BJ (cell line): ENCODE results near the gene C1GALT1. TPM values are rescaled to one million over a fixed set of nuclear protein-coding genes. Genes with fewer than 3 reads are reported as not detected.
"Not testable (repeated sequence)": the region's sequence is repeated elsewhere in the genome, so short reads cannot be mapped to it uniquely, and the experiment has no call there.

Source experiments
- CTCF ChIA-PET: fragments of 350-600 bp; formaldehyde crosslinking; extraction: SDS; loops from one replicate; lab custom pipeline; 2021; ENCODE audit warnings: antibody characterized with exemption, inconsistent platforms; lab: Yijun Ruan, JAX
- POLR2A ChIA-PET: fragments of 300-600 bp; sonication (Branson Sonifier 250); formaldehyde crosslinking; extraction: SDS; loops from one replicate; lab custom pipeline; 2021; ENCODE audit warnings: antibody characterized with exemption; lab: Charles Lee
- DNase-seq: peaks from one replicate; pipeline ENCODE4 v3.0.0-alpha.2; 2011; ENCODE audit warnings: low read depth
- H3K27me3 ChIP-seq: 2 replicates; pipeline ENCODE4 v1.6.0; 2011; ENCODE audit warnings: low read length; ENCODE audit not compliant: control insufficient read depth, insufficient read depth
- H3K36me3 ChIP-seq: 2 replicates; pipeline ENCODE4 v1.5.1; 2011; ENCODE audit warnings: low read length; ENCODE audit not compliant: control insufficient read depth, insufficient read depth
- H3K4me3 ChIP-seq: 2 replicates; pipeline ENCODE4 v1.5.1; 2011; ENCODE audit warnings: low read depth, mild to moderate bottlenecking, control low read depth, low read length
- polyA plus RNA-seq: library from polyadenylated mRNA; depleted of rRNA; stranded (reverse); fragments of >200 nt; gene quantifications from 2 replicates; pipeline ENCODE4 v1.2.3, GENCODE V29; 2011
- TF ChIP-seq, protein P1 (sequence below): IDR thresholded peaks from 2 replicates; pipeline ENCODE4 v1.5.1; 2011; ENCODE audit warnings: low read depth, mild to moderate bottlenecking, control low read depth, inconsistent platforms, low read length, moderate library complexity; ENCODE audit not compliant: insufficient read depth

C1GALT1 gene
- polyA plus RNA-seq, 1 experiment = 7.9 TPM

DNA sequence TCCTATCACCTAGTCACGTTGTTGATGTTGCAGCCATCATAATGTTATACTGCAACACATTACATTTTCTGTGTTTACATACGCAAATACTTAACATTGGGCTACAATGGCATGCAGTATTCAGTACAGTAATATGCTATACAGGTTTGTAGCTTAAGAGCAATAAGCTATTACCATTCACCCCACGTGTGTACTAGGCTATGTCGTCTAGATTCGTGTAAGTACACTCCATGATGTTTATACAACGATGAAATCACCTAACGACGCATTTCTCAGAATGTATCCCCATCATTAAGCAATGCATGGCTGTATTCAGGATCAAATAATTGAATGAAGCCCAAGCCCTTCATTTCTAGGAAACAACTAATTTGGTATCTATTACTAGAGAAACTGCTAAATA is 43.4 kb upstream of the C1GALT1 start:
- TF ChIP-seq, protein P1, sequence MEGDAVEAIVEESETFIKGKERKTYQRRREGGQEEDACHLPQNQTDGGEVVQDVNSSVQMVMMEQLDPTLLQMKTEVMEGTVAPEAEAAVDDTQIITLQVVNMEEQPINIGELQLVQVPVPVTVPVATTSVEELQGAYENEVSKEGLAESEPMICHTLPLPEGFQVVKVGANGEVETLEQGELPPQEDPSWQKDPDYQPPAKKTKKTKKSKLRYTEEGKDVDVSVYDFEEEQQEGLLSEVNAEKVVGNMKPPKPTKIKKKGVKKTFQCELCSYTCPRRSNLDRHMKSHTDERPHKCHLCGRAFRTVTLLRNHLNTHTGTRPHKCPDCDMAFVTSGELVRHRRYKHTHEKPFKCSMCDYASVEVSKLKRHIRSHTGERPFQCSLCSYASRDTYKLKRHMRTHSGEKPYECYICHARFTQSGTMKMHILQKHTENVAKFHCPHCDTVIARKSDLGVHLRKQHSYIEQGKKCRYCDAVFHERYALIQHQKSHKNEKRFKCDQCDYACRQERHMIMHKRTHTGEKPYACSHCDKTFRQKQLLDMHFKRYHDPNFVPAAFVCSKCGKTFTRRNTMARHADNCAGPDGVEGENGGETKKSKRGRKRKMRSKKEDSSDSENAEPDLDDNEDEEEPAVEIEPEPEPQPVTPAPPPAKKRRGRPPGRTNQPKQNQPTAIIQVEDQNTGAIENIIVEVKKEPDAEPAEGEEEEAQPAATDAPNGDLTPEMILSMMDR = no peak
- no peak overlapping the region for H3K4me3 ChIP-seq
- ChIA-PET CTCF (no interaction called here), POLR2A (no interaction called here)
- H3K36me3 ChIP-seq = no peaks in the 10 kb centered on the region
- H3K27me3 ChIP-seq = no peaks in the 10 kb centered on the region
- DNase-seq = no peak

DNA sequence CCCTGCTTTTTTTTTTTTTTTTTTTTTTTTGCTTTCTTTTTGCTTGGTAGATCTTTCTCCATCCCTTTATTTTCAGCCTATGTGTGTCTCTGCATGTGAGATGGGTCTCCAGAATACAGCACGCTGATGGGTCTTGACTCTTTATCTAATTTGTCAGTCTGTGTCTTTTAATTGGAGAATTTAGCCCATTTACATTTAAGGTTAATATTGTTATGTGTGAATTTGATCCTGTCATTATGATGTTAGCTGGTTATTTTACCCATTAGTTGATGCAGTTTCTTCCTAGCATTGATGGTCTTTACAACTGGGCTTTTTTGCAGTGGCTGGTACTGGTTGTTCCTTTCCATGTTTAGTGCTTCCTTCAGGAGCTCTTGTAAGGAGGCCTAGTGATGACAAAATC is 38.9 kb upstream of the C1GALT1 start:
- CTCF ChIA-PET, DNase-seq, H3K4me3 ChIP-seq, POLR2A ChIA-PET, H3K27me3 ChIP-seq, H3K36me3 ChIP-seq: not testable (repeated sequence)

DNA sequence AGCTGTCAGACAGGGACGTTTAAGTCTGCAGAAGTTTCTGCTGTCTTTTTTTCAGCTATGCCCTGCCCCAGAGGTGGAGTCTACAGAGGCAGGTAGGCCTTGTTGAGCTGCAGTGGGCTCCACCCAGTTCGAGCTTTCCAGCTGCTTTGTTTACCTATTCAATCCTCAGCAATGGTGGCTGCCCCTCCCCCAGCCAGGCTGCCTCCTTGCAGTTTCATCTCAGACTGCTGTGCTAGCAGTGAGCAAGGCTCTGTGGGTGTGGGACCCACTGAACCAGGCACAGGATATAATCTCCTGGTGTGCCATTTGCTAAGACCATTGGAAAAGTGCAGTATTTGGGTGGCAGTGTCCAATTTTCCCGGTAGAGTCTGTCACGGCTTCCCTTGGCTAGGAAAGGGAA is 37.2 kb upstream of the C1GALT1 start:
- H3K36me3 ChIP-seq, DNase-seq, CTCF ChIA-PET, H3K4me3 ChIP-seq, H3K27me3 ChIP-seq: not testable (repeated sequence)
- POLR2A ChIA-PET = interaction anchor here (0.9 kb wide), 1 partner anchor 46 kb away, joined by 3 read pairs; no protein-coding TSS in a partner anchor

DNA sequence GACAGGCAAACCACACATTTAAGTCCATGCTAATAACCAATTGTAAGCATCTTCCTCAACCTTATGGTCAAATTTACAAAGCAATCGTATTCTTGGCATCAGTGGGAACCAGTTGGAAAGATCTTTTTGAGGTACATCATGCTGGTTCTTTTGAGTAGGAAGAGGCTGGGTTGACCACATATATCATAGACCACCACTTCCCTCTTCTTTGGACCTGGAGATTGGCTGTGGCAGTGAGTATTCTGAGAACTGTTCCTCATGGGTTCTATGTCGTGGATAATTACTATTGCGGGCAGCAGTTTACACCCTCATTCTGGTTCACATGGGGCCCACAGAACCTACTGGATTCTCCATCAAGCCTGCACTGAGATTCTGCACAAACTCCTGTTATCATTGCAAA is 35.5 kb upstream of the C1GALT1 start:
- H3K36me3 ChIP-seq = no peaks in the 10 kb centered on the region
- no peak overlapping the region for H3K4me3 ChIP-seq
- CTCF ChIA-PET = interaction anchor here (1.1 kb wide), 1 partner anchor 44 kb away, joined by 3 read pairs; no protein-coding TSS in a partner anchor
- DNase-seq = no peak
- no peaks in the 10 kb centered on the region for H3K27me3 ChIP-seq
- POLR2A ChIA-PET = no interaction called here
- TF ChIP-seq, protein P1 = no peak

DNA sequence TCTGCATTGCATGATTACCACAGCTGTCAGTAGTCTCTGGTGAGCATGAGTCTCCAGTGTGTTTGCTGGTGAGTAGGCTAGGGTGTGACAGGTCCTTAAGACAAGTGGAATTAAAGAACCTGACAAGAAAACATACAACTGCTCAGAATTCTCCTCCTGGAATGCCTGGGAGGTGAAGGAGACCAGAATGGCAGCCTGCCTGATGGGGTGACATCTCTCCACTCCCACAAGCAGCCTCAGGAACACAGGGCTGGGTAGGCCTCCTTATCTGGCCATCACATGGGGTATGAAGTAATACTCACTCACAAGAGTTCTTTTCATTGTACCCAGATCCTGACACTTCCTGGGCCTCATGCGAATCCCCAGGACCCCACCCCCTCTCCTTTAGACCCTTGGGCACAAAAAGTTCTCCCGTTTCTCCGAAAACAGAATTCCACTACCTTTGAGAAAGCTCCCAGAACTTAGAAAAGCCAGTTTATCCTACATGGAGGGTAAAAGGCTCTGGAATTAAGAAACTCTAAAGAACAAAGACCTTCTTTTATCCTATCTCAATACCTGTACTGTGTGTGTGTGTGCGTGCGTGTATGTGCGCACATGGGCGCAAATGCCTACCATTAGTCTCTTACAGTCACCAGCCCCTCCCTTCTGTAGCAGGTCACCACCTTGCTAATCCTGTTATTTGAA is 33.4 kb upstream of the C1GALT1 start:
- CTCF ChIA-PET = no interaction called here
- no peaks in the 10 kb centered on the region for H3K36me3 ChIP-seq
- POLR2A ChIA-PET = no interaction called here

DNA sequence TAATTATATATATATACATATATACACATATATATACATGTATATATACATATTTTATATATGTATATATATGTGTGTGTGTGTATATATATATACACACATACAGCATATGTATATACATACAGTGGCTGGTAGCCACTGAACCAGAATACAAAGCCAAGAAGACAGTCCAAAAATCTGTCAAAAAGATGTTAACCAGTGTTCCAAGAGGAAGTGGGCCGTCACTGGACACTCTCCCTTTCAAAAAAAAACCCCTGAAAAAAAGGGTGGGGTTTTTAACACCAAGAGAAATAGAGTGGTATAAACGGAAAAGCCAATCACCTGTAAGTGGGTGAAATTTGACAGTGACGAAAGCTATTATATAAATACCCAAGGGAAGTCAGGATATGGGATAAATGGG is 31.1 kb upstream of the C1GALT1 start:
- H3K27me3 ChIP-seq = no peaks in the 10 kb centered on the region
- TF ChIP-seq, protein P1 = no peak
- ChIA-PET CTCF (interaction anchor here (0.6 kb wide), 1 partner anchor 22 kb away, joined by 3 read pairs; no protein-coding TSS in a partner anchor), POLR2A (no interaction called here)
- no peak overlapping the region for H3K4me3 ChIP-seq
- no peaks in the 10 kb centered on the region for H3K36me3 ChIP-seq
- DNase-seq = no peak

More for the DNA sequence above, 33.4 kb upstream of the C1GALT1 start:
- Histone ChIP-seq H3K4me3 (no peak overlapping the region), H3K27me3 (no peaks in the 10 kb centered on the region)
- no peak for DNase-seq
- TF ChIP-seq, protein P1 = no peak
